ENCODE results near the gene GLE1.
"Not testable (repeated sequence)": the region's sequence is repeated elsewhere in the genome, so short reads cannot be mapped to it uniquely, and the experiment has no call there.

The GLE1 gene

DNA sequence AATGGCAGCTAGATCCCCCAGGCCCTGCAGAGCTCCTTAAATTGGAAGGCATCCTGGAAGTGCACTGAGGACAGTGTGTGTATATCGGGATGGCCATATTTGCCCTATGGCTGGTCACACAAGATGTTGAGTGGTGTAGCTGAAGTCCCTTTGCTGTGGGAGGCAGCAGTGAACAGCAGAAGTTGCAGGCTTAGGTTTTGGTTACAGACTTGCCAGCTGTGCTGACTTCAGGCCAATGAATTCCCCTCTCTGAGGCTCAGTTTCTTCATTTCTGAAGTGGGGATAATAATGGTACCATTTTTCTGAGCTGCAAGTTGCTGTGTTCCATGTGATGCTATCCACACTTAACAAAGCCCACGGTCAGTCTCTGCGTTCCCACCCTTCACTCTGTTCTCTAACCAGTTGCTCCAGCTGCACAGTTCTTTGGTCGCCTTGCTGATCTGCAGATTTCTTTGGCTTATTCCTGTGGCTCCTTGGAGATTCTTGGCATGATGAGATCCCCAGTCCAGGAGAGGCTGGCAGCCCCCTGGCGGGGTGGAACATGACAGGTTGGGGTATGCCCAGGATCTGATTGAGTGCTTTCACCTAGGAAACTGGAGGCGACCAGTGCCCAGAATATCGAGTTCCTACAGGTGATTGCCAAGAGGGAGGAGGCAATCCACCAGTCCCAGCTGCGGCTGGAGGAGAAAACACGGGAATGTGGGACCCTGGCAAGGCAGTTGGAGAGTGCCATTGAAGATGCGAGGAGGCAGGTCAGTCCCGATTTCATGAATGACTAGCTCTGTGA, 6.5 kb upstream of the GLE1 start:
- DNase-seq = no peak

DNA sequence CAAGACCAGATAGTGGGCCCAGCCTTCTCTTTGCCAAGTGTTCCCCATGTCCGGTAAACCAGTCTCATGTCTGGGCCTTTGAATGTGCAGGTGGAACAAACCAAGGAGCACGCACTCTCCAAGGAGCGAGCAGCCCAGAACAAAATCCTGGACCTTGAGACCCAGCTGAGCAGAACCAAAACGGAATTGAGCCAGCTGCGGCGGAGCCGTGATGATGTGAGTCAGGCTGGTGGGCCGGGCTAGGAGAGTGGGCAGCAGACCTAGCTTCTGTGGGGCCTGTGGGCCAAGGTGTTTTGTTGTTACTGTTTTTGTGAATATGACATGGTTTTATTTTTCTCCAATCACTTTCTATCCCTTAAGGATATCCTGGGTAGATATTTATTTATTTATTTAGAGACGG, 5.6 kb upstream of the GLE1 start:
- no peak for DNase-seq

- DNase-seq = no peak
Measured at GRCh38 chr9:128499920-128500319, 4.6 kb upstream of the GLE1 start.

GRCh38 chr9:128503415-128503825, 1.1 kb upstream of the GLE1 start:
- DNase-seq = not testable (repeated sequence)

DNA sequence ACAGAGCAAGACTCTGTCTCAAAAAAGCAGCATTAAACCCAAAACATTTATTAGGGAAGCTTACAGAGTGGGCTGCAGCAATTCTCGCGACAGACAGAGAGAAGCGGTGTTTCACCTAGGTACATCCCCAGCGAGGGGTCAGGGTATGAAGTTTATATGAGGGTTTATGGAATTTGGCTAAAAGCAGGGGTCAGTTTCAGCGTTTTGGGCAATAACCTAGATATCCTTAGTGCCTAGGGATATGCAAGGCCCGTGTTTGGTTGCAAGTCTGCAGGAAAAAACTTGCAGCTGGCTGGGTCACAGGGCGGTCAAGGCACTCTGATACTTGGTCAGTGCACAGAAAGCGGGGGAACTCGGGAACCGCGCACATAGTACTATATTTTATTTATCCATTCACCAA, 649 bp upstream of the GLE1 start:
- DNase-seq = no peak

- no peak for DNase-seq
Measured at GRCh38 chr9:128505414-128505765, 871 bp downstream of the GLE1 start.

GRCh38 chr9:128505906-128506305, 1.4 kb downstream of the GLE1 start:
- DNase-seq = not testable (repeated sequence)

GRCh38 chr9:128512820-128513219, 8.3 kb downstream of the GLE1 start:
- DNase-seq = no peak

DNA sequence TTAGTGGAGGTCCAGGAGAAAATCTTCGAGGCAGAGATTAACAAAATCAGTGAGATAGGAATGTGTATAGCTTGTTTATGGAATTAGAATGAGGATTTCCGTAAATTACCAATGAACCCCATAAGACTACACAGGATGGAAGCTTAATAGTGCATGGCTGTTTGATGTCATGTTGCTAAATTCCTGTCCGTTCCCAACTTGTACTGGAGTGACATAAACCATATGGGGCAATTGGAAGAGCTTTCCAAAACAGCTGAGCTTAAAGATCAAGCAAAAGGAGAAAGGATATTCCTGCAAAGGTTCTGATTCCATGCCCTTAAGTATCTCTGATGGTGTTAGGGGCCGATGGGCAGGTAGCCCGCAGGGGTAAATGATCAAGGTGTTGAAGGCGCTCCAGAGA, 17.4 kb downstream of the GLE1 start:
- no peak for DNase-seq

DNA sequence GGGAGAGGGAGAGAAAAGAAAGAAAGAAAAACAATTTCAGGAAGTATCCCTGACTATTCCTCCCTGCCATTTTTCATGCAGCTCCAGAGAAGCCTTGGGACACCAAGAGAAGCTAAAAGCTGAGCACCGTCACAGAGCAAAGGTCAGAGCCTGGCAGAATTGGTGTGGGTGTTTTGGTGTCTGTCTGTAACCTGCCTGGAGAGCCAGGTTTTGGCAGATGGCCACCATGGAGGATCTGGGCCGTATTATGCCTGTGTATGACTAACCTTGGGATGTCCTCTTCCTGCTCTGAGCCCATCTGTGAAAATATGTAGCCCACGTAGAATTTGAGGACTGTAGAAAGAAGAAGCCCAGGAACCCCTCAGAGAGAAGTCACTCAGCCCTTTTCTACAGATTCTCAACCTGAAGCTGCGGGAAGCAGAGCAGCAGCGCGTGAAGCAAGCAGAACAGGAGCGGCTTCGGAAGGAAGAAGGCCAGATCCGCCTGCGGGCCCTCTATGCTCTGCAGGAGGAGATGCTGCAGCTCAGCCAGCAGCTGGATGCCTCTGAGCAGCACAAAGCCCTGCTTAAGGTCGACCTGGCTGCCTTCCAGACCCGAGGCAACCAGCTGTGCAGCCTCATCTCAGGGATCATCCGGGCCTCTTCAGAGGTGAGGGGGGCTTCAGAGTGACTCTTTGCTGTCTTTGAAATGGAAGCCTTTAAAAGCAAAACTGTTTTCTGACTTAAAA, 18.8 kb downstream of the GLE1 start:
- no peak for DNase-seq

GRCh38 chr9:128526720-128527119, 22.2 kb downstream of the GLE1 start:
- DNase-seq = no peak

- no peak for DNase-seq
Measured at GRCh38 chr9:128528445-128529160, 24.1 kb downstream of the GLE1 start.

DNA sequence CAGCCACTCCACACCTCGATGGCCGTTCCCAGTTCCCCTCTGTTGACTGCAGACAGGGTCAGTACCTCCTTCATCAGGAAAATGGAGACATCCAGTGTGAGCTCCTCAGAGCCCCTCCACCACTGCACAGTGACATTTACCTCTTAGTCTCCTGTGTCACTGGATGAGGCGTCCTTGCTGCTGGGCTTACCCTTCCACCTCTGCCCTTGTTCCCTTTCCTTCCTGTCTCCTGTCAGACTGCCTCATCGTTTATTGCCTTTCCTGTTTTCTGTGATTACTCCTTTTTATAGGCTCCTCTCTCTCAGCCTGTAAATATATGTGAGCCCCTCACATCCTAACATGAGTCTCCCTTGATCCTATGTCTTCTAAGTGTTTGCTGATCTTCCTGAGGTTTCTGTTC, 24.7 kb downstream of the GLE1 start:
- no peak for DNase-seq

- no peak for DNase-seq
Measured at GRCh38 chr9:128532581-128532980, 28.1 kb downstream of the GLE1 start.

DNA sequence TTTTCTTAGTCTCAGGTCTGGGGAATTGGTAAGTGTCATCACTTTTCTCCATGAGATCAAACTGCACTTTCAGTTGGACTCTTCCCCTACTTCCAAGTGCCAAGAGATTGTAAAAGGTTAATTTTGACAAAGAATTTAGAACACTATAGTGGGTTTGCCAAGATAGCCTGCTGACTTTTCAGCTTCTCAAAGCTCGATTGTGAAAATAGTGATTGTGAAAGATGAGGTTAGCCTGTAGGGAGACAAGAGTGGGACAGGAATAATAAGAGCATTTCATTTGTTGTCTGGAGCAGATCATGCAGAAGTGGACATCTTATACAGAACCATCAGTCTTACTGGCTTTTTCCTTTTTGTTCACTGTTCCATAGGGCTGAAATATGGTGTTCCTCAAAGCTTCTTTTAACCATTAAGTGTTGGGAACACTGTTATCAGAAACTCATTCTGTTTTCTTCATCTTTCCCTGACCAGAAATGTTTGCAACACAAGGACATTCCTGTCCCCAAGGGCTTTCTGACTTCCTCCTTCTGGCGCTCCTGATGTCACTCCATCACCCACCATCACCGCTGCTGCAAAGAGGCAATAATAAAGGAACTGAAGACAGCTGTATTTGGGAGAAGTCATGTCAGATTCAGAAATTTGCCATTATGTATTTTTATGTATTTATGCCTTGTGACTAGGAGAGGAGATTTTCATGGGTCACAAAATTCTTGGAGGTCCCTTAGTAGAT, 36.3 kb downstream of the GLE1 start:
- no peak for DNase-seq

DNA sequence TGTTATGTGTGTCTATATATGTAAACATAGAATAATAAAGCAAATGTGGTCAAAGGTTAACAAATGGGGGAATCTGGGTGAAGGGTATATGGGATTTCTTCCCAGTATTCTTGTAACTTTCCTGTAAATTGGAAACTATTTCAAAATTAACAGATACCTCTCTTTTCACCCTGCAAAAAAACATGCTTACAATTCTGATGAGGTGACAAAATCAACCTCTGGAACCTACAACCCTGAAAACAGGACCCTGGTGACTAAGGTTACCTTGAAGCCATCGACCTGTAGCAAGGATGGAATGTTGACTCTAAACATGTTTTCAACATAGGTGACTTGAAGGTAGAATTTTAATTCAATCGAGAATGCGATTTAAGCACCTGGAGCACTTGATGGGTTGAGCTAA, 42.0 kb downstream of the GLE1 start:
- no peak for DNase-seq

- DNase-seq = no peak
Measured at GRCh38 chr9:128548876-128549275, 44.4 kb downstream of the GLE1 start.

DNA sequence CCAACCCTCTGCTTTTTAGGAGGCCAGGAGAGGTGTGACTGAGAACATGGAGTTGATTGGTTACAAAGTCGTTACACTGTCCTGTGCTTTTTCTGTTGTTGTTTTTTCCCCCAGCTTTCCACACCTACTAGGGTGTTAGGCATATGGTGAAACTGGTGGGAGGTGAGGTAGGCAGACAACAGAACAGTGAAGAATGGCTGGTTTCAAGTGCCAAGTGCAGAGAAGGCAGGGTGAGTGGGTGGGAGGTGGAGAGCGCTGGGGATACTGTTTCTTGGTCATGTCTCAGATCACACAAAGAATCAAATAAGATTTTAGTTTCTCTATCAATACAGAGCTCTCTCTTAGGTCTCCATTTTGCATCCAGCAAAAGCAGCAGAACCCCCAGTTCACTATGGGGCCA, 45.7 kb downstream of the GLE1 start:
- no peak for DNase-seq

- DNase-seq = no peak
Measured at GRCh38 chr9:128550770-128551656, 46.5 kb downstream of the GLE1 start.

GRCh38 chr9:128551657-128552152, 47.2 kb downstream of the GLE1 start:
- no peak for DNase-seq

DNA sequence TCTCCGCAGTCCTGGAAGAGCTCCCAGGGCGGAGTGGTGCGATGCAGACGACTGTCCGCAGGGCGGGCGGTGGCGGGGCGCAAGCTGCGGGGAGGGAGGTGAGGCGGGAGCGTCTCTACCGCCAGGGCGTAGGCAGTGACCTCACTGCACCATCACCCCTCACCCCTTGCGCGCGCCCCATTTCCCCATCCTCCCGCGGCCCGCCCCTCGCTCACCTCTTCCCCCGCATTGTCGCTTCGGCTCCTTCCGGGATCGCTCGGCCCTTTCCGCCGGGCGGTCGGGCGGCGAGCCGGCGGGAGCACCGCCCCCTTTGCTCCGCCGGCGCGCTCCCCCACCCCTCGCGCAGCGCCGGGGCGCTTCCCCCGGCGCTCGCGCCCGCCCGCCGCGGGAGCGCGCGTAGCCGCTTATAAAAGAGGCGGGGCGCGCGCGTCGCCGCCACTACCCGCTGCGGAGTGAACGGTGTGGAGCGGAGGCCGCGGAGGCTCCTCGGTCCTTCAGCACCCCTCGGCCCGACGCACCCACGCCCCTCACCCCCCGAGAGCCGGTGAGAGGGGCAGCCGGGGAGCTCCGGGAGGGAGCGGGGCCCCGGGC, 47.7 kb downstream of the GLE1 start, which contains the start of gene SPTAN1:
TSS of gene SPTAN1 (plus strand) at position 435 of the 591 bp plus-strand sequence. CDS start 14,154 bp downstream, outside the sequence.
- peak; percentile 85 for DNase-seq

Data from T1000 (cell line).